DOHH2 (cell line): ENCODE results near the gene ZBED2.

ENCODE experiments used
- EZH2phosphoT487 ChIP-seq: fragments of 200-600 bp; sonication (generic); IDR thresholded peaks from 2 replicates; pipeline ENCODE4 v1.6.1; 2017; ENCODE audit warnings: borderline replicate concordance, mild to moderate bottlenecking, antibody characterized with exemption, low read length, moderate library complexity, mixed read lengths
- TF ChIP-seq, protein P1 (sequence below): fragments of 200-600 bp; sonication (generic); IDR thresholded peaks from one replicate; pipeline ENCODE4 v1.5.1; 2014; ENCODE audit warnings: antibody characterized with exemption, mild to moderate bottlenecking, low read depth, low read length; ENCODE audit not compliant: poor library complexity, severe bottlenecking

- TF ChIP-seq, protein P1, sequence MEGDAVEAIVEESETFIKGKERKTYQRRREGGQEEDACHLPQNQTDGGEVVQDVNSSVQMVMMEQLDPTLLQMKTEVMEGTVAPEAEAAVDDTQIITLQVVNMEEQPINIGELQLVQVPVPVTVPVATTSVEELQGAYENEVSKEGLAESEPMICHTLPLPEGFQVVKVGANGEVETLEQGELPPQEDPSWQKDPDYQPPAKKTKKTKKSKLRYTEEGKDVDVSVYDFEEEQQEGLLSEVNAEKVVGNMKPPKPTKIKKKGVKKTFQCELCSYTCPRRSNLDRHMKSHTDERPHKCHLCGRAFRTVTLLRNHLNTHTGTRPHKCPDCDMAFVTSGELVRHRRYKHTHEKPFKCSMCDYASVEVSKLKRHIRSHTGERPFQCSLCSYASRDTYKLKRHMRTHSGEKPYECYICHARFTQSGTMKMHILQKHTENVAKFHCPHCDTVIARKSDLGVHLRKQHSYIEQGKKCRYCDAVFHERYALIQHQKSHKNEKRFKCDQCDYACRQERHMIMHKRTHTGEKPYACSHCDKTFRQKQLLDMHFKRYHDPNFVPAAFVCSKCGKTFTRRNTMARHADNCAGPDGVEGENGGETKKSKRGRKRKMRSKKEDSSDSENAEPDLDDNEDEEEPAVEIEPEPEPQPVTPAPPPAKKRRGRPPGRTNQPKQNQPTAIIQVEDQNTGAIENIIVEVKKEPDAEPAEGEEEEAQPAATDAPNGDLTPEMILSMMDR: no peak
- no peak for TF ChIP-seq EZH2phosphoT487
These were observed 40.3 kb upstream of the ZBED2 start for GRCh38 chr3:111635403-111635802.
